Ramos (cell line): ENCODE measurements around the gene TTBK1.
"Not testable (repeated sequence)": the region's sequence is repeated elsewhere in the genome, so short reads cannot be mapped to it uniquely, and the experiment has no call there.

Experiments used
- in situ Hi-C: fragments of 300-500 bp; cut with MboI; formaldehyde crosslinking; loops from one replicate; pipeline ENCODE4 v1.14.3; 2022; ENCODE audit warnings: low sequenced_read_pairs; ENCODE audit not compliant: unreplicated experiment

TTBK1 gene

GRCh38 chr6:43299338-43300293, 56.3 kb downstream of the TTBK1 start:
- in situ Hi-C loops = no loop called here

GRCh38 chr6:43301081-43301870, 58.0 kb downstream of the TTBK1 start:
- in situ Hi-C loops = no loop called here

- in situ Hi-C loops = no loop called here
Observed at GRCh38 chr6:43302126-43302525, 58.8 kb downstream of the TTBK1 start.

GRCh38 chr6:43303006-43303405, 59.7 kb downstream of the TTBK1 start:
- in situ Hi-C loops = not testable (repeated sequence)

GRCh38 chr6:43303751-43304331, 60.6 kb downstream of the TTBK1 start:
- in situ Hi-C loops = no loop called here

- in situ Hi-C loops = no loop called here
Observed at GRCh38 chr6:43304361-43304760, 61.1 kb downstream of the TTBK1 start.

GRCh38 chr6:43304882-43305281, 61.6 kb downstream of the TTBK1 start:
- in situ Hi-C loops = no loop called here

GRCh38 chr6:43306086-43306485, 62.8 kb downstream of the TTBK1 start:
- in situ Hi-C loops = no loop called here

GRCh38 chr6:43307451-43308100, 64.3 kb downstream of the TTBK1 start:
- in situ Hi-C loops = no loop called here

GRCh38 chr6:43308101-43308989, 65.1 kb downstream of the TTBK1 start, which contains the start of gene CRIP3:
CRIP3 (minus strand) TSS chr6:43308826; CDS start chr6:43308792, 34 bp downstream.
- in situ Hi-C loops = no loop called here

- in situ Hi-C loops = no loop called here
Observed at GRCh38 chr6:43308990-43309477, 65.8 kb downstream of the TTBK1 start.

- in situ Hi-C loops = no loop called here
Observed at GRCh38 chr6:43310134-43310533, 66.9 kb downstream of the TTBK1 start.

- in situ Hi-C loops = no loop called here
Observed at GRCh38 chr6:43310624-43311023, 67.3 kb downstream of the TTBK1 start.

- in situ Hi-C loops = no loop called here
Observed at GRCh38 chr6:43311666-43312065, 68.4 kb downstream of the TTBK1 start.

GRCh38 chr6:43313813-43314212, 70.5 kb downstream of the TTBK1 start:
- in situ Hi-C loops = no loop called here

GRCh38 chr6:43318011-43318410, 74.7 kb downstream of the TTBK1 start:
- in situ Hi-C loops = no loop called here

GRCh38 chr6:43325876-43326275, 82.6 kb downstream of the TTBK1 start:
- in situ Hi-C loops = no loop called here

GRCh38 chr6:43328528-43328927, 85.2 kb downstream of the TTBK1 start:
- in situ Hi-C loops = no loop called here

- in situ Hi-C loops = no loop called here
Observed at GRCh38 chr6:43331470-43331869, 88.2 kb downstream of the TTBK1 start.
